B cell (primary cell): ENCODE data around the gene LMOD2. TPM values are rescaled to one million over a fixed set of nuclear protein-coding genes. Genes with fewer than 3 reads are reported as not detected.

ENCODE experiments used
- ATAC-seq: fragments of 200-7000 bp; cut with Tn5 transposase; one replicate; pipeline ENCODE4 v1.10.0; 2021; ENCODE audit warnings: low read depth, mild to moderate bottlenecking, moderate number of reproducible peaks, moderate library complexity
- CTCF ChIA-PET: fragments of 350-600 bp; sonication (Branson Sonifier 250); formaldehyde crosslinking; loops from one replicate; lab custom pipeline; 2021; ENCODE audit warnings: antibody characterized with exemption, inconsistent platforms; lab: Charles Lee
- POLR2A ChIA-PET: fragments of 350-600 bp; sonication (Branson Sonifier 250); formaldehyde crosslinking; loops from one replicate; lab custom pipeline; 2021; ENCODE audit warnings: antibody characterized with exemption; lab: Charles Lee
- DNase-seq: peaks from one replicate; pipeline ENCODE4 v3.0.0; 2013
- H2AFZ ChIP-seq: 2 replicates; pipeline ENCODE4 v1.6.1; 2012; ENCODE audit warnings: mild to moderate bottlenecking, low read depth, low read length; ENCODE audit not compliant: insufficient read depth, poor library complexity, severe bottlenecking
- H3K27ac ChIP-seq, 2 donors: 1 replicate in 1 of 2; 2 replicates in 1 of 2; pipeline ENCODE4 v1.5.1; 2012 to 2013; ENCODE audit warnings: low read length in 2 of 2, mild to moderate bottlenecking in 2 of 2, moderate library complexity in 1 of 2
- H3K27me3 ChIP-seq, 4 experiments: fragments of 200-600 bp in 1 of 4; sonication (generic) in 1 of 4; replicated peaks in 1 of 4; 1 replicate in 2 of 4; 2 replicates in 2 of 4; pipeline versions ENCODE4 v1.6.1 to v1.7.0; 2013 to 2016; ENCODE audit warnings: low read length in 3 of 4, mild to moderate bottlenecking in 2 of 4, mixed read lengths in 1 of 4, moderate library complexity in 1 of 4; ENCODE audit not compliant: insufficient read depth in 4 of 4, control insufficient read depth in 3 of 4; ENCODE audit errors: control extremely low read depth in 1 of 4
- H3K36me3 ChIP-seq, 2 experiments: replicated peaks in 1 of 2; 1 replicate in 1 of 2; 2 replicates in 1 of 2; pipeline versions ENCODE4 v1.6.1 to v1.7.1; 2013; ENCODE audit warnings: low read length in 1 of 2; ENCODE audit not compliant: insufficient read depth in 2 of 2, control insufficient read depth in 1 of 2; ENCODE audit errors: control extremely low read depth in 1 of 2, extremely low read depth in 1 of 2
- H3K4me1 ChIP-seq, 2 donors: fragments of 200-600 bp in 1 of 2; sonication (generic) in 1 of 2; 1 replicate in 1 of 2; 2 replicates in 1 of 2; pipeline versions ENCODE4 v1.5.1 to v1.6.1; 2013 to 2017; ENCODE audit warnings: low read length in 2 of 2; ENCODE audit not compliant: control insufficient read depth in 2 of 2, insufficient read depth in 2 of 2
- H3K4me2 ChIP-seq: replicated peaks from 2 replicates; pipeline ENCODE3; 2012; ENCODE audit warnings: mild to moderate bottlenecking, low read depth, low read length; ENCODE audit not compliant: poor library complexity, severe bottlenecking
- H3K4me3 ChIP-seq, 5 experiments: fragments of 200-600 bp in 1 of 5; sonication (generic) in 1 of 5; 1 replicate in 3 of 5; 2 replicates in 2 of 5; pipeline versions ENCODE4 v1.5.1 to v1.7.0; 2011 to 2016; ENCODE audit warnings: low read length in 4 of 5, mild to moderate bottlenecking in 4 of 5, low read depth in 2 of 5, control low read depth in 1 of 5, moderate library complexity in 1 of 5; ENCODE audit not compliant: insufficient read depth in 1 of 5; ENCODE audit errors: control extremely low read depth in 1 of 5, extremely low read depth in 1 of 5
- H3K79me2 ChIP-seq: fragments of 200-600 bp; sonication (generic); one replicate; pipeline ENCODE4 v1.6.0; 2016; ENCODE audit warnings: low read length; ENCODE audit not compliant: control insufficient read depth, insufficient read depth
- H3K9ac ChIP-seq: fragments of 200-600 bp; sonication (generic); 2 replicates; pipeline ENCODE4 v1.6.1; 2017; ENCODE audit warnings: mild to moderate bottlenecking, low read length, moderate library complexity
- H3K9me3 ChIP-seq, 3 donors: one replicate each; pipeline versions ENCODE4 v1.6.1 to v1.7.1; 2013; ENCODE audit warnings: low read length in 2 of 3; ENCODE audit not compliant: control insufficient read depth in 2 of 3, insufficient read depth in 1 of 3; ENCODE audit errors: control extremely low read depth in 1 of 3
- H4K20me1 ChIP-seq: 2 replicates; pipeline ENCODE4 v1.6.0; 2012; ENCODE audit warnings: mild to moderate bottlenecking, low read length; ENCODE audit not compliant: insufficient read depth, control insufficient read depth, poor library complexity, severe bottlenecking
- H3K27ac Mint-ChIP-seq: one replicate; pipeline ENCODE4 v1.8.0; 2021; ENCODE audit warnings: mixed read lengths
- H3K27me3 Mint-ChIP-seq: one replicate; pipeline ENCODE4 v1.8.0; 2021; ENCODE audit warnings: mixed read lengths
- H3K4me1 Mint-ChIP-seq: one replicate; pipeline ENCODE4 v1.8.0; 2021; ENCODE audit warnings: mixed read lengths
- H3K4me3 Mint-ChIP-seq: one replicate; pipeline ENCODE4 v1.8.0; 2021; ENCODE audit warnings: mixed read lengths
- H3K9me3 Mint-ChIP-seq: one replicate; pipeline ENCODE4 v1.8.0; 2022; ENCODE audit warnings: mixed read lengths; ENCODE audit not compliant: insufficient read depth
- CTCF ChIP-seq: fragments of 200-600 bp; IDR thresholded peaks from one replicate; pipeline ENCODE4 v1.8.0; 2022; ENCODE audit warnings: antibody characterized with exemption, mild to moderate bottlenecking
- EZH2 ChIP-seq: IDR thresholded peaks from 2 replicates; pipeline ENCODE4 v1.6.1; 2012; ENCODE audit warnings: borderline replicate concordance, low read depth, mild to moderate bottlenecking, moderate library complexity, low read length; ENCODE audit not compliant: insufficient read depth, poor library complexity, severe bottlenecking
- WGBS: methylation state at CpG from one replicate; pipeline ENCODE4 v1.1.5; 2013; ENCODE audit warnings: missing lambda C conversion rate; ENCODE audit not compliant: insufficient coverage; 5-methylcytosine and 5-hydroxymethylcytosine counted together
- intact Hi-C: fragments of 100-400 bp; cut with micrococcal nuclease; formaldehyde crosslinking; loops from one replicate; pipeline ENCODE4 v1.10.0; 2022
- polyA plus RNA-seq: library from polyadenylated mRNA; depleted of rRNA; stranded (reverse); fragments of >200 nt; gene quantifications from 2 replicates; pipeline ENCODE4 v1.2.3, GENCODE V29; 2012
- total RNA-seq, 2 donors: library from RNA; stranded (reverse); fragments of 120-200 nt in 1 of 2; gene quantifications; 1 replicate in 1 of 2; 2 replicates in 1 of 2; pipeline versions ENCODE4 v1.2.3 to v1.2.4, GENCODE V29; 2013 to 2022

LMOD2 gene
- total and polyA plus RNA-seq, 2 donors (not counting 1 experiment from before 2014, with no cell fraction given): not detected

DNA sequence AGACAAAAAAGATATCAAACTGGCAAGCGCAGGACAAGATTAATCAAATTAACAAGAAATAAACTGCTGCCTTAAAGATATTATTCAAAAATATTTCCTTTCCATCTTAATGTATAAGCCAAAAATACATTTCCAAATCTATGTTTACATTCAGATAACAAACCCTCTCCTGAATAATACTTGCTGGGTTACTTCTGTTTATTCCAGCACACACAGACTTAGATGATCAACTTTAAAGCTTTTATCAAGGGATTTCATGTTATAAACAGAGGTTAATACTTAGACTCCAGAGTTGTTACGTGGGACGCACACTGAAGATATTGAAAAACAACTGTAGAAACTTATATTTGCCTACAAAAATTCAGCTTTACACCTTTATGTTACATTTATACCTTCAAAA lies 33.6 kb downstream of the LMOD2 start:
- TF ChIP-seq CTCF (no peak), EZH2 (no peak)
- CTCF ChIA-PET: interaction anchor here (2.2 kb wide), 1 partner anchor 176 kb away, joined by 9 read pairs; no protein-coding TSS in a partner anchor
- 100% methylated on average over 1 of the region's 3 CpGs for WGBS

GRCh38 chr7:123690550-123690949 lies 34.9 kb downstream of the LMOD2 start:
- H3K4me3 ChIP-seq: no peak overlapping the region
- Mint-ChIP-seq H3K27ac (no peak overlapping the region), H3K4me3 (no peak overlapping the region), H3K4me1 (no peaks in the 10 kb centered on the region), H3K9me3 (no peaks in the 10 kb centered on the region), H3K27me3 (no peaks in the 10 kb centered on the region)
- ATAC-seq (no peak), DNase-seq (no peak)
- H3K27ac ChIP-seq: no peak overlapping the region
- no peak overlapping the region for H3K4me2 ChIP-seq
- ChIA-PET POLR2A (no interaction called here), CTCF (interaction anchor here (1.3 to 3.0 kb wide), 4 partner anchors 8 to 174 kb away, joined by 3 to 13 read pairs (median 6); no protein-coding TSS in a partner anchor)
- no peaks in the 10 kb centered on the region for H4K20me1 ChIP-seq
- H3K4me1 ChIP-seq: no peaks in the 10 kb centered on the region
- H3K36me3 ChIP-seq: peaks cover 9 to 45% of the 10 kb centered on the region in 2 experiments
- WGBS: no CpG with 5 or more reads among the region's 2 CpGs
- intact Hi-C loops: no loop called here
- H3K9ac ChIP-seq: no peak overlapping the region
- TF ChIP-seq CTCF: no peak
- TF ChIP-seq EZH2: no peak
- no peaks in the 10 kb centered on the region for H3K9me3 ChIP-seq
- no peaks in the 10 kb centered on the region for H3K27me3 ChIP-seq
- no peak overlapping the region for H2AFZ ChIP-seq
- H3K79me2 ChIP-seq: no peaks in the 10 kb centered on the region

More for the DNA sequence above, 33.6 kb downstream of the LMOD2 start:
- intact Hi-C loops: no loop called here
- H3K9me3 Mint-ChIP-seq: no peaks in the 10 kb centered on the region
- Histone ChIP-seq H4K20me1 (no peaks in the 10 kb centered on the region), H3K27ac (no peak overlapping the region), H3K9ac (no peak overlapping the region), H3K4me2 (no peak overlapping the region), H3K27me3 (no peaks in the 10 kb centered on the region), H3K79me2 (no peaks in the 10 kb centered on the region), H3K4me1 (no peaks in the 10 kb centered on the region), H2AFZ (no peak overlapping the region), H3K4me3 (no peak overlapping the region), H3K9me3 (no peaks in the 10 kb centered on the region), H3K36me3 (peaks cover 7 to 40% of the 10 kb centered on the region in 2 experiments)
- DNase-seq (no peak), ATAC-seq (no peak)
- POLR2A ChIA-PET: no interaction called here
- no peaks in the 10 kb centered on the region for H3K27me3 Mint-ChIP-seq
- no peak overlapping the region for H3K27ac Mint-ChIP-seq
- no peak overlapping the region for H3K4me3 Mint-ChIP-seq
- no peaks in the 10 kb centered on the region for H3K4me1 Mint-ChIP-seq
